ENCODE results near the gene NFRKB. TPM values are rescaled to one million over a fixed set of nuclear protein-coding genes. Genes with fewer than 3 reads are reported as not detected.

Gene NFRKB
- total RNA-seq, result 28.9 and 33.4 TPM in 2 replicates

- peak; percentile 83 for DNase-seq
Measured at GRCh38 chr11:129895126-129896041, at the start of gene NFRKB. Gene NFRKB, minus strand, starts transcription at chr11:129895578. Its CDS starts 2,729 bp downstream, at chr11:129892849.

GRCh38 chr11:129944696-129945095, 49.3 kb upstream of the NFRKB start:
- DNase-seq, result no peak

- no peak for DNase-seq
Measured at GRCh38 chr11:129943036-129943435, 47.7 kb upstream of the NFRKB start.

- no peak for DNase-seq
Measured at GRCh38 chr11:129939510-129939909, 44.1 kb upstream of the NFRKB start.

GRCh38 chr11:129938764-129939163, 43.4 kb upstream of the NFRKB start:
- DNase-seq, result no peak

- peak; percentile 23 for DNase-seq
Measured at GRCh38 chr11:129937592-129938238, 42.3 kb upstream of the NFRKB start.

GRCh38 chr11:129935723-129936122, 40.3 kb upstream of the NFRKB start:
- no peak for DNase-seq

- DNase-seq, result no peak
Measured at GRCh38 chr11:129933891-129934290, 38.5 kb upstream of the NFRKB start.

GRCh38 chr11:129933262-129933661, 37.9 kb upstream of the NFRKB start:
- DNase-seq, result no peak

GRCh38 chr11:129932381-129933067, 37.1 kb upstream of the NFRKB start:
- no peak for DNase-seq

- DNase-seq, result no peak
Measured at GRCh38 chr11:129930743-129931142, 35.4 kb upstream of the NFRKB start.

- DNase-seq, result peak; percentile 39
Measured at GRCh38 chr11:129930296-129930695, 34.9 kb upstream of the NFRKB start.

- DNase-seq, result no peak
Measured at GRCh38 chr11:129929721-129930120, 34.3 kb upstream of the NFRKB start.

GRCh38 chr11:129928923-129929692, 33.7 kb upstream of the NFRKB start:
- DNase-seq, result no peak

GRCh38 chr11:129922674-129923073, 27.3 kb upstream of the NFRKB start:
- DNase-seq, result no peak

GRCh38 chr11:129918361-129918760, 23.0 kb upstream of the NFRKB start:
- DNase-seq, result no peak

GRCh38 chr11:129917231-129917630, 21.9 kb upstream of the NFRKB start:
- DNase-seq, result peak; percentile 44

- peak; percentile 79 for DNase-seq
Measured at GRCh38 chr11:129911298-129911697, 15.9 kb upstream of the NFRKB start.

GRCh38 chr11:129910360-129910759, 15.0 kb upstream of the NFRKB start:
- no peak for DNase-seq

GRCh38 chr11:129905402-129905801, 10.0 kb upstream of the NFRKB start:
- DNase-seq, result no peak

GRCh38 chr11:129896062-129896461, 684 bp upstream of the NFRKB start:
- peak; percentile 24 for DNase-seq
